ENCODE measurements around the gene ITSN2. TPM values are rescaled to one million over a fixed set of nuclear protein-coding genes. Genes with fewer than 3 reads are reported as not detected.
"Not testable (repeated sequence)": the region's sequence is repeated elsewhere in the genome, so short reads cannot be mapped to it uniquely, and the experiment has no call there.

Gene ITSN2
- total RNA-seq, 2 donors from 2014 or later, result 42.8 to 45.7 TPM

- no peaks in the 10 kb centered on the region for H3K4me1 ChIP-seq (replicated peaks)
- intact Hi-C loops (cut with DNase I), result no loop called here
- no peaks in the 10 kb centered on the region for H3K27me3 ChIP-seq (replicated peaks; ENCODE audit: insufficient read depth)
- H3K9me3 ChIP-seq, result no peaks in the 10 kb centered on the region
- no peaks in the 10 kb centered on the region for H3K36me3 ChIP-seq
- no peak for TF ChIP-seq POLR2AphosphoS5 (IDR thresholded peaks at IDR 0.05)
- no peak overlapping the region for H3K4me3 ChIP-seq
- DNase-seq (ENCODE audit: low spot score), result no peak
- H3K27ac ChIP-seq, result no peak overlapping the region
- WGBS, result 100% methylated on average over 1 of the region's 1 CpG
These were observed 17.0 kb downstream of the ITSN2 start for GRCh38 chr2:24343225-24343882.

DNA sequence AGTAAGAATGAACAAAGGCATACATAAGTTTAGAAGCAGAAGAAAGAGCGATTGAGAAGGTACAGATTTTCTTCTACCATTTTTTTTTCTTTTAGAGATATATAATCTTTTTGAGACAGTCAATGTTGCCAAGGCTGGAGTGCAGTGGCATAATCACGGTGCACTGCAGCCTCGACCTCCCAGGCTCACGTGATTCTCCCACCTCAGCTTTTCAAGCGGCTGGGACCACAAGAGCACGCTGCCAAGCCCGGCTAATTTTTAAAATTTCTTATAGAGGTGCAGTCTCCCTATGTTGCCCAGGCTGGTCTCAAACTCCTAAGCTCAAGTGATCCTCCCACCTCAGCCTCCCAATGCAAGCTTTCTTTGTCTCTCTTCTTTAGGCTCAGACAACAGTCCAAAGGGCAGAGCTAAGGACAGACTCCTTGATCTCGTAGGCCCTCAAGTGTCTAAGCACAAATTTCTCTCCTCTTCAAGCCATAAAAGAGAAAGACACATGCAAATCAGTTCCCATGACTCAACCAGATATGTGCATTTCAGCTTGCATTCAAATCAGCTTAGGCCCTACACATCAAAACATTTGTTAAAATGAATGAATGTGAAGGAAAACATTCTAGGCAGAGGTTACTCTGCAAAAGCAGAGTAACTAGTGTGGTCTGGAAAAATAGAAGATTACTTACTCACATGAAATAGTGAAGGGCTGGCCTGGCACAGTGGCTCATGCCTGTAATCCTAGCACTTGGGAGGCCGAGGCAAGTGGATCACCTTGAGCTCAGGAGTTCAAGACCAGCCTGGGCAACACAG is 18.0 kb downstream of the ITSN2 start:
- intact Hi-C loops (cut with DNase I), result no loop called here
- Histone ChIP-seq H3K4me1 (replicated peaks) (no peaks in the 10 kb centered on the region), H3K27ac (no peak overlapping the region), H3K9me3 (no peaks in the 10 kb centered on the region), H3K4me3 (no peak overlapping the region), H3K36me3 (no peaks in the 10 kb centered on the region), H3K27me3 (replicated peaks; ENCODE audit: insufficient read depth) (no peaks in the 10 kb centered on the region)
- no peak for DNase-seq (ENCODE audit: low spot score)
- TF ChIP-seq POLR2AphosphoS5 (IDR thresholded peaks at IDR 0.05) (no peak), POLR2A (IDR thresholded peaks at IDR 0.05) (no peak)
- TF ChIP-seq, protein P1, sequence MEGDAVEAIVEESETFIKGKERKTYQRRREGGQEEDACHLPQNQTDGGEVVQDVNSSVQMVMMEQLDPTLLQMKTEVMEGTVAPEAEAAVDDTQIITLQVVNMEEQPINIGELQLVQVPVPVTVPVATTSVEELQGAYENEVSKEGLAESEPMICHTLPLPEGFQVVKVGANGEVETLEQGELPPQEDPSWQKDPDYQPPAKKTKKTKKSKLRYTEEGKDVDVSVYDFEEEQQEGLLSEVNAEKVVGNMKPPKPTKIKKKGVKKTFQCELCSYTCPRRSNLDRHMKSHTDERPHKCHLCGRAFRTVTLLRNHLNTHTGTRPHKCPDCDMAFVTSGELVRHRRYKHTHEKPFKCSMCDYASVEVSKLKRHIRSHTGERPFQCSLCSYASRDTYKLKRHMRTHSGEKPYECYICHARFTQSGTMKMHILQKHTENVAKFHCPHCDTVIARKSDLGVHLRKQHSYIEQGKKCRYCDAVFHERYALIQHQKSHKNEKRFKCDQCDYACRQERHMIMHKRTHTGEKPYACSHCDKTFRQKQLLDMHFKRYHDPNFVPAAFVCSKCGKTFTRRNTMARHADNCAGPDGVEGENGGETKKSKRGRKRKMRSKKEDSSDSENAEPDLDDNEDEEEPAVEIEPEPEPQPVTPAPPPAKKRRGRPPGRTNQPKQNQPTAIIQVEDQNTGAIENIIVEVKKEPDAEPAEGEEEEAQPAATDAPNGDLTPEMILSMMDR (IDR thresholded peaks at IDR 0.05), result no peak
- 94% methylated on average over 9 of the region's 9 CpGs for WGBS

DNA sequence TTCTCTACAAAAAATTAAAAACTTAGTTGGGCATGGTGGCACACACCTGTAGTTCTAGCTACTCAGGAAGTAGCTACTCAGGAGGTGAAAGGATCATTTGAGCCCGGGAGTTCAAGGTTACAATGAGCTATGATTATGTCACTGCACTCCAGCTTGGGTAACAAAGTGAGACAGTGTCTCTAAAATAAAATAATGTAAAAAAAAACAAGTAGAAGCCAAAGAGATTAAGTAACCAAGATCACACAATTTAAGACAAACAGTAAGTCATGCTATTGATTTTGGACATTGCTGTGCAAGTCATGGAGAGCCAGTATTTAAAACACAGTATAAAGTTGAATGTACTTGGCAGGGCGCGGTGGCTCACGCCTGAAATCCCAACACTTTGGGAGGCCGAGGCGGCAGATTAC is 20.5 kb downstream of the ITSN2 start:
- TF ChIP-seq POLR2AphosphoS5 (IDR thresholded peaks at IDR 0.05), result no peak
- TF ChIP-seq, protein P1 (IDR thresholded peaks at IDR 0.05), result no peak
- TF ChIP-seq POLR2A (IDR thresholded peaks at IDR 0.05), result no peak
- no peak overlapping the region for H3K4me3 ChIP-seq
- 95% methylated on average over 6 of the region's 6 CpGs for WGBS
- no peaks in the 10 kb centered on the region for H3K9me3 ChIP-seq
- no peak for DNase-seq (ENCODE audit: low spot score)
- H3K4me1 ChIP-seq (replicated peaks), result no peaks in the 10 kb centered on the region
- H3K27me3 ChIP-seq (replicated peaks; ENCODE audit: insufficient read depth), result no peaks in the 10 kb centered on the region
- H3K27ac ChIP-seq, result no peak overlapping the region
- H3K36me3 ChIP-seq, result no peaks in the 10 kb centered on the region
- intact Hi-C loops (cut with DNase I), result no loop called here

- intact Hi-C loops (cut with DNase I); H3K27me3 ChIP-seq (replicated peaks; ENCODE audit: insufficient read depth); H3K36me3 ChIP-seq; H3K27ac ChIP-seq; DNase-seq (ENCODE audit: low spot score); H3K9me3 ChIP-seq; H3K4me3 ChIP-seq; H3K4me1 ChIP-seq (replicated peaks): not testable (repeated sequence)
- WGBS, result 90% methylated on average over 9 of the region's 9 CpGs
These were observed 21.2 kb downstream of the ITSN2 start for GRCh38 chr2:24339098-24339497.

- no peak for DNase-seq (ENCODE audit: low spot score)
- H3K27ac ChIP-seq, result no peak overlapping the region
- H3K36me3 ChIP-seq, result no peaks in the 10 kb centered on the region
- no peaks in the 10 kb centered on the region for H3K27me3 ChIP-seq (replicated peaks; ENCODE audit: insufficient read depth)
- 58% methylated on average over 1 of the region's 1 CpG for WGBS
- TF ChIP-seq, protein P1 (IDR thresholded peaks at IDR 0.05), result no peak
- TF ChIP-seq POLR2A (IDR thresholded peaks at IDR 0.05) (no peak), POLR2AphosphoS5 (IDR thresholded peaks at IDR 0.05) (no peak)
- no peak overlapping the region for H3K4me3 ChIP-seq
- H3K9me3 ChIP-seq, result no peaks in the 10 kb centered on the region
- H3K4me1 ChIP-seq (replicated peaks), result no peaks in the 10 kb centered on the region
- intact Hi-C loops (cut with DNase I), result no loop called here
These were observed 22.4 kb downstream of the ITSN2 start for GRCh38 chr2:24337890-24338289.

DNA sequence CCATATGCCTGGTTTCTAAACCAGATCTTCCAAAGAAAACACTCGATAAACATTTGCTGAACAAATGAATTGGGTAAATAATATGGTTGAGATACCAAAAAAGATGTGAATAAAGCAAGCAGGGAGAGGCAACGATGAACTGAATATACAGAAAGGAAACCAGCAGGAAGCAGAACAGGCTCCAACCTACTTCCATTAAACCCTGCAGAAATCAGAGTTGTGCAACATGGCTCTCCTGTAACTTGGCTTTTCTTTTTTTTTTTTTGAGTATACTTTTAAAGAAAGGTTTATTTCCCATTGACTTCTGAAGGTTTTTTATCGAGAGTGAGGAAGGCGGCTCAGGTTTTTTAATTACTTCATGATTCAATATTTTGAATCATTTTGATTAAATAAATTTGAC is 23.5 kb downstream of the ITSN2 start:
- DNase-seq (ENCODE audit: low spot score), result no peak
- no peaks in the 10 kb centered on the region for H3K36me3 ChIP-seq
- TF ChIP-seq POLR2AphosphoS5 (IDR thresholded peaks at IDR 0.05) (no peak), POLR2A (IDR thresholded peaks at IDR 0.05) (no peak)
- TF ChIP-seq, protein P1 (IDR thresholded peaks at IDR 0.05), result no peak
- H3K27me3 ChIP-seq (replicated peaks; ENCODE audit: insufficient read depth), result no peaks in the 10 kb centered on the region
- no peak overlapping the region for H3K4me3 ChIP-seq
- intact Hi-C loops (cut with DNase I), result no loop called here
- no peaks in the 10 kb centered on the region for H3K9me3 ChIP-seq
- no peak overlapping the region for H3K27ac ChIP-seq
- H3K4me1 ChIP-seq (replicated peaks), result no peaks in the 10 kb centered on the region
- WGBS, result 76% methylated on average over 4 of the region's 4 CpGs
